Astrocyte of the cerebellum (primary cell): ENCODE data around the gene GAREM2.

Source experiments
- DNase-seq: peaks from one replicate; pipeline ENCODE4 v3.0.0-alpha.2; 2011; ENCODE audit warnings: low read depth
- H3K4me3 ChIP-seq: 2 replicates; pipeline ENCODE4 v1.5.1; 2011; ENCODE audit warnings: mild to moderate bottlenecking, low read depth, low read length, moderate library complexity
- CTCF ChIP-seq: IDR thresholded peaks from 2 replicates; pipeline ENCODE4 v1.5.1; 2012; ENCODE audit warnings: low read length, low read depth, moderate library complexity, mild to moderate bottlenecking; ENCODE audit errors: missing control alignments
- in situ Hi-C: cut with HindIII; loops from 2 replicates; pipeline ENCODE4 v1.10.0; 2017; ENCODE audit warnings: low sequenced_read_pairs

GAREM2 gene

DNA sequence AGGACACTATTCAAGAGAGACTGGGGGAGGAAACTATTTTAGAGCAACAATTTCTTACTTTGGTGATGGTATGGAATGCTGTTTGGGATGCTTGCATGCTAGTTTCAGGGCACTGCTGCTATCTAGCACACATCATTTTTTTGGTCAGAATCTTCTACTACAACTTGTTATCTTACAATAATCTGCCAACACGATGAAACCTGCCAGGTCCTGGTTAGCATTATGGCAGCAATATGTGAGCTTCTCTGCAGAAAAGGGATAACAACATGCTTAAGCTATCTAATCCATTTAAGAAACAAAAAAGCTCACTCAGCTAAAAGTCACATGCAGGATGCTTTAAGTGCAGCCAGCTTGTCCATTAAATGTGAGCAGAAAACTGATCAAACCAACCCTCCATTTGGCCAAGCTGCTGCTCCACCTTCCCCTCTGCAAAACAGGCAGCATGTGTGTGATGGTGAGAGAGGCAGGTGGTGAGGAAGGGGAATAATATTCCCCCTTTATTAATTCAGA is 30.1 kb downstream of the GAREM2 start:
- H3K4me3 ChIP-seq: no peak overlapping the region
- in situ Hi-C loops: no loop called here
- DNase-seq: no peak
- TF ChIP-seq CTCF: no peak

GRCh38 chr2:26203906-26204305 is 31.0 kb downstream of the GAREM2 start:
- DNase-seq: no peak
- TF ChIP-seq CTCF: no peak
- H3K4me3 ChIP-seq: no peak overlapping the region
- in situ Hi-C loops: no loop called here

GRCh38 chr2:26212011-26212410 is 39.1 kb downstream of the GAREM2 start:
- TF ChIP-seq CTCF: no peak
- in situ Hi-C loops: no loop called here
- no peak for DNase-seq

DNA sequence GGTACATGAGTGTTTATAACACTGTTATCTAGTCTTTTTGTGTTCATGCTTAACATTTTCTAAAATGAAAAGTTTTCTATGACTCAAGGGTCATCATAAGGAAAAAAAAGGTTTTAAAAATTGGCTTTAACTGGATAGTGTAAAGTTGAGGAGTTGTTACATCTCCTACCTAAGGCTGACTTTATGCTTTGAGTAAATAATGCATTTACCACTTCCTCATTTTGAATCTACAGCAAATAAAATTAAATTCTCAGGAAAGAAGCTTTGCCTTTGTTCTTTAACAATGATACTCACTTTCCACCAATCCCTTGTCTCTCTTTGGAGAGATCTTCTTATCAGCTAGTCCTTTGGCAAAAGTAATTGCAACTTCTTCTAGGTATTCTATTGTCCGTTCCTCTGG is 41.9 kb downstream of the GAREM2 start:
- in situ Hi-C loops: no loop called here
- no peak for DNase-seq
- no peak for TF ChIP-seq CTCF
- H3K4me3 ChIP-seq: no peak overlapping the region

More at GRCh38 chr2:26212011-26212410, 39.1 kb downstream of the GAREM2 start:
- no peak overlapping the region for H3K4me3 ChIP-seq

DNA sequence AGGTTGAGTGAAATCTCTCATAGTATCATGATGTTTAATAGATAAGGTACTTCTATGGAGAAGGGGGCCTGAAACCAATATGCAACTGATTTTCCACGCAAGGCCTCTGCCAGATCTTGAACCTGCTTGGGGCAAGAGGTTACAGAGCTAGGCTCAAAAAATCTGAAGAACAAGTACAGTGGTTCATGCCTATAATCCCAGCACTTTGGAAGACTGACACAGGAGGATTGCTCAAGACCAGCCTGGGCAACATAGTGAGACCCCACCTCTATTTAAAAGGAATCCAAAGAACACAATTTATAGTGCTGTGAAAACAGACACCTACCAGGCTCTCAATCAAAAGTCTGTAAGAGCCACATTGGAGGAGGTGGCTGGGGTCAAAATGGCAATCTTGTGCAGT is 42.9 kb downstream of the GAREM2 start:
- no peak for TF ChIP-seq CTCF
- in situ Hi-C loops: no loop called here

DNA sequence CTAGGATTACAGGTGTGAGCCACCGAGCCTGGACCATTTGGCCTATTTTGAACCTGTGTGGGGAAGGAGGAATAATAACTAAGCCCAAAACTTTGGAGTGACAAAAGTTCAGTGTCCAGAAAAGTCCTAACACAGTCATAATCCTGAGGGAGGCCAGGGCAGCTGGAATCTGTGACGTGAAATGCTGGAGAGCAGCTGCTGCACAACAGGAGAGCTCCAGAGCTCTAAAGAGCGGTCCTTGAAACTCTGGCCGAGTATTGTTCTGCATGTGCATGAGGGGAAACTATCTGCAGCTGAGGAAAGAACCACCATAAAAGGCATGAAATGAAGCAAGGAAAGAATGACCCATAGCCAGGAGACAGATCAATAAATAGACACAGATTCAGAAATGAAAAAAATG is 43.7 kb downstream of the GAREM2 start:
- in situ Hi-C loops: no loop called here
- DNase-seq: no peak
- no peak for TF ChIP-seq CTCF
- H3K4me3 ChIP-seq: no peak overlapping the region

More for the DNA sequence above, 42.9 kb downstream of the GAREM2 start:
- no peak for DNase-seq
- no peak overlapping the region for H3K4me3 ChIP-seq

GRCh38 chr2:26217720-26218119 is 44.8 kb downstream of the GAREM2 start:
- in situ Hi-C loops: no loop called here
- TF ChIP-seq CTCF: no peak
- H3K4me3 ChIP-seq: no peak overlapping the region
- no peak for DNase-seq
